K562 (cell line): ENCODE results near the gene HMGA1. TPM values are rescaled to one million over a fixed set of nuclear protein-coding genes. Genes with fewer than 3 reads are reported as not detected.

Experiments
- ARID1B ChIP-seq: fragments of 450-650 bp; IDR thresholded peaks from 2 replicates; pipeline ENCODE4 v1.6.1; 2016; ENCODE audit warnings: antibody characterized with exemption, mild to moderate bottlenecking, inconsistent platforms
- ESRRB ChIP-seq: fragments of 250-450 bp; sonication (Bioruptor Pico); IDR thresholded peaks from 2 replicates; pipeline ENCODE4 v1.5.0; 2020; ENCODE audit warnings: mild to moderate bottlenecking, moderate library complexity, borderline replicate concordance
- ETS2 ChIP-seq: IDR thresholded peaks from 2 replicates; pipeline ENCODE4 v1.6.1; 2016; ENCODE audit warnings: borderline replicate concordance, missing genetic modification characterization, mild to moderate bottlenecking, moderate library complexity, missing compliant biosample characterization; ENCODE audit not compliant: poor library complexity, severe bottlenecking
- HIVEP1 ChIP-seq: fragments of 250-450 bp; sonication (Bioruptor Pico); IDR thresholded peaks from 2 replicates; pipeline ENCODE4 v1.4.0; 2020; ENCODE audit warnings: mild to moderate bottlenecking
- HMGN3 ChIP-seq: IDR thresholded peaks from 2 replicates; pipeline ENCODE4 v1.6.1; 2011; ENCODE audit warnings: borderline replicate concordance, low read depth, mild to moderate bottlenecking, mixed read lengths, low read length; ENCODE audit not compliant: insufficient read length; ENCODE audit errors: extremely low read depth
- ILK ChIP-seq: fragments of 450-650 bp; IDR thresholded peaks from 2 replicates; pipeline ENCODE4 v1.6.1; 2016; ENCODE audit warnings: missing genetic modification characterization, low read depth, mild to moderate bottlenecking, missing compliant biosample characterization, moderate library complexity, borderline replicate concordance
- KDM4B ChIP-seq, 2 experiments: fragments of 450-650 bp in 1 of 2; sonication (generic) in 1 of 2; IDR thresholded peaks; 2 replicates each; pipeline ENCODE4 v1.6.1; 2016 to 2017; ENCODE audit warnings: borderline replicate concordance in 2 of 2, antibody characterized with exemption in 1 of 2, low read depth in 1 of 2, mild to moderate bottlenecking in 1 of 2
- MBD2 ChIP-seq: sonication (generic); IDR thresholded peaks from 2 replicates; pipeline ENCODE4 v1.6.1; 2016; ENCODE audit warnings: low read depth, borderline replicate concordance
- MEF2A ChIP-seq: IDR thresholded peaks from 2 replicates; pipeline ENCODE4 v1.6.1; 2011; ENCODE audit warnings: low read depth, mild to moderate bottlenecking, low read length, moderate library complexity; ENCODE audit not compliant: control insufficient read depth
- MTF1 ChIP-seq: fragments of 250-450 bp; sonication (Bioruptor Pico); IDR thresholded peaks from 2 replicates; pipeline ENCODE4 v1.9.0; 2021; ENCODE audit warnings: moderate library complexity, mild to moderate bottlenecking, inconsistent platforms, borderline replicate concordance
- PHTF2 ChIP-seq: fragments of 250-450 bp; sonication (Bioruptor Pico); IDR thresholded peaks from 2 replicates; pipeline ENCODE4 v1.5.0; 2021; ENCODE audit warnings: mild to moderate bottlenecking
- PRPF4 ChIP-seq: fragments of 200-400 bp; formaldehyde crosslinking; IDR thresholded peaks from one replicate; pipeline ENCODE4 v1.6.1; 2017; ENCODE audit warnings: low read length, low read depth, mild to moderate bottlenecking; ENCODE audit not compliant: insufficient read depth, poor library complexity, severe bottlenecking
- SAFB2 ChIP-seq: fragments of 200-400 bp; formaldehyde crosslinking; IDR thresholded peaks from 2 replicates; pipeline ENCODE4 v1.6.1; 2018; ENCODE audit warnings: borderline replicate concordance, low read length, low read depth, moderate library complexity; ENCODE audit not compliant: severe bottlenecking
- SIN3A ChIP-seq, 2 experiments: fragments of 150-350 bp in 1 of 2; IDR thresholded peaks; 2 replicates each; pipeline ENCODE4 v1.6.1; 2011 to 2016; ENCODE audit warnings: borderline replicate concordance in 2 of 2, low read depth in 2 of 2, low read length in 2 of 2, mild to moderate bottlenecking in 2 of 2, moderate library complexity in 2 of 2; ENCODE audit not compliant: control insufficient read depth in 1 of 2
- SMAD4 ChIP-seq: fragments of 250-450 bp; sonication (Bioruptor Pico); conservative IDR thresholded peaks from 2 replicates; pipeline ENCODE4 v1.8.0; 2021; ENCODE audit warnings: inconsistent platforms, mild to moderate bottlenecking, moderate library complexity
- SMARCB1 ChIP-seq: IDR thresholded peaks from 2 replicates; pipeline ENCODE4 v1.6.1; 2011; ENCODE audit warnings: improper control_type of control experiment, low read depth; ENCODE audit not compliant: insufficient read length
- ZNF12 ChIP-seq: sonication (generic); formaldehyde crosslinking; IDR thresholded peaks from 2 replicates; pipeline ENCODE4 v1.4.0; 2020; ENCODE audit warnings: mild to moderate bottlenecking, missing genetic modification reagents
- ZNF764 ChIP-seq: fragments of 250-450 bp; sonication (Bioruptor Pico); IDR thresholded peaks from 2 replicates; pipeline ENCODE4 v1.4.0; 2020; ENCODE audit warnings: low read depth, mild to moderate bottlenecking, moderate library complexity
- ZNF830 ChIP-seq: fragments of 250-450 bp; sonication (Bioruptor Pico); IDR thresholded peaks from 2 replicates; pipeline ENCODE4 v1.5.0; 2021; ENCODE audit warnings: mild to moderate bottlenecking
- polyA plus RNA-seq, 8 experiments: library from polyadenylated mRNA; depleted of rRNA in 4 of 8; stranded (reverse) in 5 of 8; unstranded in 3 of 8; fragments of >200 nt; fragmentation: Nextera tagmentation in 2 of 8; fragmentation: Illumina TruSeq in 1 of 8; extraction: Ambion mirVana in 2 of 8; extraction: Trizol in 1 of 8; gene quantifications; 2 replicates each; pipeline versions ENCODE4 v1.2.1 to v1.2.3, GENCODE V29; 2011 to 2014; ENCODE audit warnings: inconsistent platforms in 1 of 8, missing spikeins in 1 of 8
- total RNA-seq, 7 experiments: library from RNA; depleted of rRNA in 6 of 7; stranded (reverse); fragments of >200 nt in 6 of 7; fragmentation: Illumina TruSeq in 2 of 7; extraction: Trizol in 2 of 7; gene quantifications; 2 replicates each; pipeline versions ENCODE4 v1.2.1 to v1.2.3, GENCODE V29; 2011 to 2021; ENCODE audit warnings: low replicate concordance in 1 of 7
- TF ChIP-seq, protein P1 (sequence below): fragments of 250-450 bp; sonication (Bioruptor Pico); IDR thresholded peaks from 2 replicates; pipeline ENCODE4 v1.5.0; 2021
- TF ChIP-seq, protein P2 (sequence below): fragments of 450-650 bp; IDR thresholded peaks from 2 replicates; pipeline ENCODE4 v1.7.0; 2016; ENCODE audit warnings: borderline replicate concordance
- TF ChIP-seq, protein P3 (sequence below), 2 experiments: fragments of 450-650 bp in 1 of 2; sonication (generic) in 1 of 2; formaldehyde crosslinking in 1 of 2; IDR thresholded peaks in 1 of 2; conservative IDR thresholded peaks in 1 of 2; 2 replicates each; pipeline versions ENCODE4 v1.6.1 to v1.8.1; 2016 to 2023; ENCODE audit warnings: mild to moderate bottlenecking in 2 of 2, moderate library complexity in 2 of 2, inconsistent platforms in 1 of 2, missing genetic modification reagents in 1 of 2

Gene HMGA1
- total and polyA plus RNA-seq, 9 of the 15 experiments (the other 6 are each of a cell fraction or from before 2014, with no cell fraction given): 27.8 to 1,947 (median 594) TPM

DNA sequence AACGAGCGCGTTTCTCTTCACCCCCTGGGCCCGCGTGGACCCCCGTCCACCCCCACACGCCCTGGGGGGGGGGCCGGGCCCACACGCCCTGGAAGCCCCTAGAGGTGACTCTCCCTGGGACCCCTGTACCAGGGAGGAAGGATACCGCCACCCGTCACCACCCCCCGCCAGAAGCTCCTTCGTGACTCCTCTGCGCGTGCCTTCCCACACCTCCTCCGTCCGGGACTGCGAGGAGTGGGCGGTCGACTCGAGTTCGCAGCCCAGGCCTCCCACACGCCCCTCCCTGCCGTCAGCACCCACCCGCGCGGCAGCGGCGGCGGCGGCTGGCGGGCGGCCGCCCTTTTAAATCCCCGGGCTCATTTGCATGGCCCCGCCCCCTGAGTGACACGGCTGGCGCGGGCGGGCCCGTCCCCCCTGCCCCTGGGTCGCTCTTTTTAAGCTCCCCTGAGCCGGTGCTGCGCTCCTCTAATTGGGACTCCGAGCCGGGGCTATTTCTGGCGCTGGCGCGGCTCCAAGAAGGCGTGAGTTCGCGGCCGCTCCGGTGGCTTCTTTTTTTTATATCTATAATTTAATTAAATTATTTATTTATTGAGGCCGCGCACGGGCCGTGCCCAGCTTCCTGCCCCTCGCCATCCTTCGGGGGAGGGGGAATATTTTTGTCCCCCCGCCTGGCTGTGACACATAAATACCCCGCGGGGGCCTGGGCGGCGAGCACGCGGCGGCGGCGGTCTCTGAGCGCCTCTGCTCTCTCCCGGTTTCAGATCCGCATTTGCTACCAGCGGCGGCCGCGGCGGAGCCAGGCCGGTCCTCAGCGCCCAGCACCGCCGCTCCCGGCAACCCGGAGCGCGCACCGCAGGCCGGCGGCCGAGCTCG, at the start of gene HMGA1 (continued):
- TF ChIP-seq, protein P1, sequence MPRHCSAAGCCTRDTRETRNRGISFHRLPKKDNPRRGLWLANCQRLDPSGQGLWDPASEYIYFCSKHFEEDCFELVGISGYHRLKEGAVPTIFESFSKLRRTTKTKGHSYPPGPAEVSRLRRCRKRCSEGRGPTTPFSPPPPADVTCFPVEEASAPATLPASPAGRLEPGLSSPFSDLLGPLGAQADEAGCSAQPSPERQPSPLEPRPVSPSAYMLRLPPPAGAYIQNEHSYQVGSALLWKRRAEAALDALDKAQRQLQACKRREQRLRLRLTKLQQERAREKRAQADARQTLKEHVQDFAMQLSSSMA (CRISPR knock-in tag): peak; percentile 91
- TF ChIP-seq SMAD4 (CRISPR knock-in tag): peak; percentile 83
- no peak for TF ChIP-seq ETS2 (tag)
- no peak for TF ChIP-seq SAFB2
- TF ChIP-seq KDM4B (IDR thresholded peaks at IDR 0.05; ENCODE audit: borderline replicate concordance in 2 of 2, low read depth in 1 of 2): 0 out of 4 replicates have a peak, but pooled peaks of 1 of the 2 experiments have one; percentile 66
- TF ChIP-seq, protein P2, sequence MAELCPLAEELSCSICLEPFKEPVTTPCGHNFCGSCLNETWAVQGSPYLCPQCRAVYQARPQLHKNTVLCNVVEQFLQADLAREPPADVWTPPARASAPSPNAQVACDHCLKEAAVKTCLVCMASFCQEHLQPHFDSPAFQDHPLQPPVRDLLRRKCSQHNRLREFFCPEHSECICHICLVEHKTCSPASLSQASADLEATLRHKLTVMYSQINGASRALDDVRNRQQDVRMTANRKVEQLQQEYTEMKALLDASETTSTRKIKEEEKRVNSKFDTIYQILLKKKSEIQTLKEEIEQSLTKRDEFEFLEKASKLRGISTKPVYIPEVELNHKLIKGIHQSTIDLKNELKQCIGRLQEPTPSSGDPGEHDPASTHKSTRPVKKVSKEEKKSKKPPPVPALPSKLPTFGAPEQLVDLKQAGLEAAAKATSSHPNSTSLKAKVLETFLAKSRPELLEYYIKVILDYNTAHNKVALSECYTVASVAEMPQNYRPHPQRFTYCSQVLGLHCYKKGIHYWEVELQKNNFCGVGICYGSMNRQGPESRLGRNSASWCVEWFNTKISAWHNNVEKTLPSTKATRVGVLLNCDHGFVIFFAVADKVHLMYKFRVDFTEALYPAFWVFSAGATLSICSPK: 0 out of 2 replicates have a peak, but pooled peaks have one; percentile 85
- peak; percentile 52 to 68; a peak in 2 of 4 replicates for TF ChIP-seq SIN3A (IDR thresholded peaks at IDR 0.05; ENCODE audit: borderline replicate concordance in 2 of 2, control insufficient read depth in 1 of 2, low read depth in 2 of 2, low read length in 2 of 2)
- TF ChIP-seq ESRRB (CRISPR knock-in tag): 0 out of 2 replicates have a peak, but pooled peaks have one; percentile 45
- peak; percentile 98 for TF ChIP-seq MEF2A
- TF ChIP-seq, protein P3, sequence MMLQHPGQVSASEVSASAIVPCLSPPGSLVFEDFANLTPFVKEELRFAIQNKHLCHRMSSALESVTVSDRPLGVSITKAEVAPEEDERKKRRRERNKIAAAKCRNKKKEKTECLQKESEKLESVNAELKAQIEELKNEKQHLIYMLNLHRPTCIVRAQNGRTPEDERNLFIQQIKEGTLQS (IDR thresholded peaks at IDR 0.05): no peak
- TF ChIP-seq, protein P3 (CRISPR knock-in tag; conservative IDR thresholded peaks at IDR 0.05): no peak
- no peak for TF ChIP-seq HIVEP1
- no peak; the same call in 1 of the 2 replicates for TF ChIP-seq ARID1B
- peak; percentile 99 for TF ChIP-seq PRPF4
- peak; percentile 90; the same call in 1 of the 2 replicates for TF ChIP-seq MBD2
- no peak for TF ChIP-seq MTF1 (CRISPR knock-in tag)
- no peak; the same call in 1 of the 2 replicates for TF ChIP-seq ZNF12 (CRISPR knock-in tag)
- TF ChIP-seq ZNF830 (CRISPR knock-in tag): peak; percentile 91; the same call in 1 of the 2 replicates
- peak; percentile 98 for TF ChIP-seq HMGN3
- TF ChIP-seq PHTF2 (CRISPR knock-in tag): peak; percentile 70; the same call in 1 of the 2 replicates
- TF ChIP-seq SMARCB1: no peak
- no peak for TF ChIP-seq ZNF764 (CRISPR knock-in tag)
- no peak for TF ChIP-seq ILK
